Heart left ventricle (tissue), 16 donors: Measurements from ENCODE around the gene GTF2F2. TPM values are rescaled to one million over a fixed set of nuclear protein-coding genes. Genes with fewer than 3 reads are reported as not detected.

Experiments used
- ATAC-seq, 4 donors: fragments of 200-7000 bp; cut with Tn5 transposase; one replicate each; pipeline ENCODE4 v1.9.1; 2020 to 2022; ENCODE audit warnings: moderate library complexity in 4 of 4, mild to moderate bottlenecking in 3 of 4, moderate number of reproducible peaks in 1 of 4
- DNase-seq, 5 donors: peaks; one replicate each; pipeline ENCODE4 v3.0.0-alpha.2; 2020
- H3K27ac ChIP-seq, 12 donors: fragments of 200-600 bp; sonication (generic) in 4 of 12; one replicate each; pipeline versions ENCODE4 v1.5.0 to v1.8.0; 2016 to 2022; ENCODE audit warnings: mild to moderate bottlenecking in 2 of 12
- H3K27me3 ChIP-seq, 9 donors: fragments of 200-600 bp; sonication (generic) in 2 of 9; one replicate each; pipeline versions ENCODE4 v1.5.1 to v1.8.0; 2016 to 2022; ENCODE audit warnings: mild to moderate bottlenecking in 3 of 9
- H3K36me3 ChIP-seq, 9 donors: fragments of 200-600 bp; sonication (generic) in 2 of 9; one replicate each; pipeline versions ENCODE4 v1.5.0 to v1.8.0; 2018 to 2022; ENCODE audit warnings: mild to moderate bottlenecking in 2 of 9
- H3K4me1 ChIP-seq, 12 donors: fragments of 200-600 bp; sonication (generic) in 4 of 12; one replicate each; pipeline versions ENCODE4 v1.5.0 to v1.8.0; 2016 to 2022; ENCODE audit warnings: mild to moderate bottlenecking in 3 of 12
- H3K4me3 ChIP-seq, 12 donors: fragments of 200-600 bp; sonication (generic) in 4 of 12; one replicate each; pipeline versions ENCODE4 v1.5.0 to v1.8.0; 2017 to 2022; ENCODE audit warnings: mild to moderate bottlenecking in 9 of 12, moderate library complexity in 4 of 12
- H3K9me3 ChIP-seq, 12 donors: fragments of 200-600 bp; sonication (generic) in 4 of 12; one replicate each; pipeline versions ENCODE4 v1.5.0 to v1.8.0; 2016 to 2022; ENCODE audit warnings: mild to moderate bottlenecking in 1 of 12
- POLR2A ChIP-seq, 2 donors: fragments of 450-650 bp; IDR thresholded peaks; one replicate each; pipeline ENCODE4 v1.6.1; 2017; ENCODE audit warnings: antibody characterized with exemption in 2 of 2, mild to moderate bottlenecking in 2 of 2, moderate library complexity in 2 of 2
- WGBS, 4 donors: extraction: QIAGEN DNeasy Blood & Tissue Kit in 2 of 4; methylation state at CpG; one replicate each; pipeline versions ENCODE4 v1.1.5 to v1.1.7; 2013 to 2018; 5-methylcytosine and 5-hydroxymethylcytosine counted together
- intact Hi-C, 10 donors: fragments of 100-400 bp; cut with DNase I; formaldehyde crosslinking; loops; one replicate each; pipeline versions ENCODE4 v1.11.1 to v1.14.2; 2022
- polyA plus RNA-seq, 2 donors: library from polyadenylated mRNA; stranded (reverse); fragments of 200-250 nt; gene quantifications; one replicate each; pipeline ENCODE4 v1.2.3, GENCODE V29; 2013
- total RNA-seq, 9 donors: library from RNA; depleted of rRNA in 2 of 9; stranded (reverse); fragments of >200 nt in 2 of 9; fragmentation: NEBNext Ultra II Directional in 3 of 9; extraction: Animal tissue kit (Norgen Biotek cat#: 25700) in 3 of 9; gene quantifications; one replicate each; pipeline versions ENCODE4 v1.1.0 to v1.2.4, GENCODE V29; 2016 to 2023
- TF ChIP-seq, protein P1 (sequence below), 12 donors: fragments of 200-600 bp; sonication (generic) in 4 of 12; IDR thresholded peaks; one replicate each; pipeline versions ENCODE4 v1.5.0 to v1.8.0; 2018 to 2022; ENCODE audit warnings: antibody characterized with exemption in 12 of 12, mild to moderate bottlenecking in 5 of 12
- donor health status: ischemic (EF 13 %, LVEDD 7.1; RV severe dilation, severe dysfunction).
- donor health status: healthy with polysubstance abuse.
- donor health status: DM: no; HTN: yes; CAD: no.
- donor health status: DM: no; HTN: no; CAD: no.
- donor health status: ischemic (EF 25% LVEDD 6.9; RV normal size, moderate dysfunction).
- donor health status: ischemic (EF 25% LVEDD 5.7; RV mildly dilated, moderate dysfunction).
- donor health status: healthy.
- donor health status: DM: yes; HTN: yes; CAD: no.
- donor health status: ischemic (EF 35%, LVEDD 5.7; RV mildly dilated, moderate dysfunction).
- donor health status: nonischemic (EF 11% LVEDD 7.7; RV severe dilation, severe dysfunction).
- donor health status: DM: yes; HTN: yes; CAD: no.
- donor health status: PGD.
- donor health status: ischemic (EF 29% LVEDD 5.4; RV normal size, mild dysfunction).
- donor health status: nonischemic (EF 23%, LVEDD 6.1; RV moderate dilation, normal function).

GTF2F2 gene
- total and polyA plus RNA-seq, 11 donors: 17.7 to 25.4 (median 21.6) TPM

GRCh38 chr13:45302507-45302906 lies 182.2 kb downstream of the GTF2F2 start:
- 34 to 48% (median 43%) methylated on average over 3 of the region's 3 CpGs for WGBS, 4 donors
- no peaks in the 10 kb centered on the region for H3K9me3 ChIP-seq
- ATAC-seq: no peak
- H3K4me3 ChIP-seq: no peak overlapping the region
- no peak for TF ChIP-seq POLR2A (IDR thresholded peaks at IDR 0.05)
- TF ChIP-seq, protein P1, sequence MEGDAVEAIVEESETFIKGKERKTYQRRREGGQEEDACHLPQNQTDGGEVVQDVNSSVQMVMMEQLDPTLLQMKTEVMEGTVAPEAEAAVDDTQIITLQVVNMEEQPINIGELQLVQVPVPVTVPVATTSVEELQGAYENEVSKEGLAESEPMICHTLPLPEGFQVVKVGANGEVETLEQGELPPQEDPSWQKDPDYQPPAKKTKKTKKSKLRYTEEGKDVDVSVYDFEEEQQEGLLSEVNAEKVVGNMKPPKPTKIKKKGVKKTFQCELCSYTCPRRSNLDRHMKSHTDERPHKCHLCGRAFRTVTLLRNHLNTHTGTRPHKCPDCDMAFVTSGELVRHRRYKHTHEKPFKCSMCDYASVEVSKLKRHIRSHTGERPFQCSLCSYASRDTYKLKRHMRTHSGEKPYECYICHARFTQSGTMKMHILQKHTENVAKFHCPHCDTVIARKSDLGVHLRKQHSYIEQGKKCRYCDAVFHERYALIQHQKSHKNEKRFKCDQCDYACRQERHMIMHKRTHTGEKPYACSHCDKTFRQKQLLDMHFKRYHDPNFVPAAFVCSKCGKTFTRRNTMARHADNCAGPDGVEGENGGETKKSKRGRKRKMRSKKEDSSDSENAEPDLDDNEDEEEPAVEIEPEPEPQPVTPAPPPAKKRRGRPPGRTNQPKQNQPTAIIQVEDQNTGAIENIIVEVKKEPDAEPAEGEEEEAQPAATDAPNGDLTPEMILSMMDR (IDR thresholded peaks at IDR 0.05): no peak
- no peaks in the 10 kb centered on the region for H3K36me3 ChIP-seq
- intact Hi-C loops: loop anchor here in 1 of 10 donors (10.0 kb wide), 1 partner anchor 328 kb away; no protein-coding TSS in a partner anchor
- H3K4me1 ChIP-seq: peaks cover 0 to 6% (median 0%) of the 10 kb centered on the region in 12 donors
- no peaks in the 10 kb centered on the region for H3K27me3 ChIP-seq
- no peak for DNase-seq
- H3K27ac ChIP-seq: no peak overlapping the region

- Histone ChIP-seq H3K4me1 (peaks cover 0 to 6% (median 0%) of the 10 kb centered on the region in 12 donors), H3K36me3 (no peaks in the 10 kb centered on the region), H3K4me3 (no peak overlapping the region), H3K27me3 (no peaks in the 10 kb centered on the region), H3K27ac (no peak overlapping the region), H3K9me3 (no peaks in the 10 kb centered on the region)
- DNase-seq (no peak), ATAC-seq (no peak)
- TF ChIP-seq, protein P1 (IDR thresholded peaks at IDR 0.05): no peak
- TF ChIP-seq POLR2A (IDR thresholded peaks at IDR 0.05): no peak
- intact Hi-C loops: loop anchor here in 1 of 10 donors (10.0 kb wide), 1 partner anchor 328 kb away; no protein-coding TSS in a partner anchor
- 81 to 88% (median 85%) methylated on average over 2 of the region's 2 CpGs for WGBS, 4 donors
These were observed 182.7 kb downstream of the GTF2F2 start for GRCh38 chr13:45303026-45303425.

DNA sequence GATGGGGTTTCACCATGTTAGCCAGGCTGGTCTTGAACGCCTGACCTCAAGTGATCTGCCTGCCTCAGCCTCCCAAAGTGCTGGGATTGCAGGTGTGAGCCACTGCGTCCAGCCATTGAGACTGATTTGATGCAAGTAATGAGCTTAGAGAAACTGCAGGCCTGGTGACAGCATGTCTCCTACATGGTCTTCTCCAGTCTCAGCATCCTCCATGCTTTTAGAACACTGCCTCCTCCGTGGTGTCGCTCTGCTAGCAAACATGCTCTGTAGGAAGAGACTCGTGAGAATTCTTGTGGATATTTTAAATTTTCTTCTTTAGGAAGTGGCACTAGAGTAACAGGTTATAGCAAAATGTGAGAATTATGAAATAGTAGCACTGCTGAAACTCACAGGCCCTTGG lies 183.6 kb downstream of the GTF2F2 start:
- TF ChIP-seq, protein P1 (IDR thresholded peaks at IDR 0.05): no peak
- TF ChIP-seq POLR2A (IDR thresholded peaks at IDR 0.05): no peak
- no peaks in the 10 kb centered on the region for H3K9me3 ChIP-seq
- no peak overlapping the region for H3K4me3 ChIP-seq
- intact Hi-C loops: loop anchor here in 1 of 10 donors (10.0 kb wide), 1 partner anchor 329 kb away; no protein-coding TSS in a partner anchor
- 89 to 97% (median 92%) methylated on average over 5 of the region's 5 CpGs for WGBS, 4 donors
- no peaks in the 10 kb centered on the region for H3K27me3 ChIP-seq
- DNase-seq (no peak), ATAC-seq (no peak)
- H3K4me1 ChIP-seq: peaks cover 0 to 6% (median 0%) of the 10 kb centered on the region in 12 donors
- H3K36me3 ChIP-seq: no peaks in the 10 kb centered on the region
- H3K27ac ChIP-seq: no peak overlapping the region

GRCh38 chr13:45305079-45305478 lies 184.8 kb downstream of the GTF2F2 start:
- ATAC-seq: no peak
- peak overlapping the region in 1 of 12 donors; percentile 62 for H3K27ac ChIP-seq
- TF ChIP-seq POLR2A (IDR thresholded peaks at IDR 0.05): no peak
- TF ChIP-seq, protein P1 (IDR thresholded peaks at IDR 0.05): no peak
- H3K27me3 ChIP-seq: no peaks in the 10 kb centered on the region
- 84 to 90% (median 87%) methylated on average over 5 of the region's 5 CpGs for WGBS, 4 donors
- no peak for DNase-seq
- no peaks in the 10 kb centered on the region for H3K36me3 ChIP-seq
- H3K4me1 ChIP-seq: peaks cover 0 to 7% (median 1%) of the 10 kb centered on the region in 12 donors
- no peaks in the 10 kb centered on the region for H3K9me3 ChIP-seq
- intact Hi-C loops: loop anchor here in 4 of 10 donors (5.0 to 10.0 kb wide), 4 partner anchors 253 to 333 kb away; no protein-coding TSS in a partner anchor
- H3K4me3 ChIP-seq: no peak overlapping the region
